ENCODE results near the gene MRPL34.

DNA sequence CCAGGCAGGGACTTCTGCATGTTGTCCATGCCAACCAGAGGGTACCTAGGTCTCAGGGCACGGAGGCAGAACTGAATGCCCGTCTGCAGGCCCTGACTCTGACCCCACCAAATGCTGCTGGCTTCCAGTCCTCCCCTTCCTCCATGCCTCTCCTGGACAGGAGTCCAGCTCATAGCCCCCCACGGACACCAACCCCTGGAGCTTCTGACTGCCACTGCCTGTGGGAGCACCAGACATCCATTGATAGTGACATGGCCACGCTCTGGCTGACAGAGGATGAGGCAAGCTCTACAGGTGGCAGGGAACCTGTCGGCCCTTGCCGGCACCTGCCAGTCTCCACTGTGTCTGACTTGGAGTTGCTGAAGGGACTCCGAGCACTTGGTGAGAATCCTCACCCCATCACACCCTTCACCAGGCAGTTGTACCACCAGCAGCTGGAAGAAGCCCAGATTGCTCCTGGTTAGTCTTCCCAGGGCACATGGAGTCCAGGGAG is 22.1 kb upstream of the MRPL34 start:
- TF ChIP-seq, protein P1, sequence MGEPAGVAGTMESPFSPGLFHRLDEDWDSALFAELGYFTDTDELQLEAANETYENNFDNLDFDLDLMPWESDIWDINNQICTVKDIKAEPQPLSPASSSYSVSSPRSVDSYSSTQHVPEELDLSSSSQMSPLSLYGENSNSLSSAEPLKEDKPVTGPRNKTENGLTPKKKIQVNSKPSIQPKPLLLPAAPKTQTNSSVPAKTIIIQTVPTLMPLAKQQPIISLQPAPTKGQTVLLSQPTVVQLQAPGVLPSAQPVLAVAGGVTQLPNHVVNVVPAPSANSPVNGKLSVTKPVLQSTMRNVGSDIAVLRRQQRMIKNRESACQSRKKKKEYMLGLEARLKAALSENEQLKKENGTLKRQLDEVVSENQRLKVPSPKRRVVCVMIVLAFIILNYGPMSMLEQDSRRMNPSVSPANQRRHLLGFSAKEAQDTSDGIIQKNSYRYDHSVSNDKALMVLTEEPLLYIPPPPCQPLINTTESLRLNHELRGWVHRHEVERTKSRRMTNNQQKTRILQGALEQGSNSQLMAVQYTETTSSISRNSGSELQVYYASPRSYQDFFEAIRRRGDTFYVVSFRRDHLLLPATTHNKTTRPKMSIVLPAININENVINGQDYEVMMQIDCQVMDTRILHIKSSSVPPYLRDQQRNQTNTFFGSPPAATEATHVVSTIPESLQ (CRISPR knock-in tag; IDR thresholded peaks at IDR 0.05): no peak
- TF ChIP-seq MTF1 (CRISPR knock-in tag; IDR thresholded peaks at IDR 0.05; ENCODE audit: borderline replicate concordance): no peak

All from K562 (cell line).